ENCODE data around the gene RANBP17.

Gene RANBP17

GRCh38 chr5:171226864-171227263 is 365.0 kb downstream of the RANBP17 start:
- TF ChIP-seq, protein P1, sequence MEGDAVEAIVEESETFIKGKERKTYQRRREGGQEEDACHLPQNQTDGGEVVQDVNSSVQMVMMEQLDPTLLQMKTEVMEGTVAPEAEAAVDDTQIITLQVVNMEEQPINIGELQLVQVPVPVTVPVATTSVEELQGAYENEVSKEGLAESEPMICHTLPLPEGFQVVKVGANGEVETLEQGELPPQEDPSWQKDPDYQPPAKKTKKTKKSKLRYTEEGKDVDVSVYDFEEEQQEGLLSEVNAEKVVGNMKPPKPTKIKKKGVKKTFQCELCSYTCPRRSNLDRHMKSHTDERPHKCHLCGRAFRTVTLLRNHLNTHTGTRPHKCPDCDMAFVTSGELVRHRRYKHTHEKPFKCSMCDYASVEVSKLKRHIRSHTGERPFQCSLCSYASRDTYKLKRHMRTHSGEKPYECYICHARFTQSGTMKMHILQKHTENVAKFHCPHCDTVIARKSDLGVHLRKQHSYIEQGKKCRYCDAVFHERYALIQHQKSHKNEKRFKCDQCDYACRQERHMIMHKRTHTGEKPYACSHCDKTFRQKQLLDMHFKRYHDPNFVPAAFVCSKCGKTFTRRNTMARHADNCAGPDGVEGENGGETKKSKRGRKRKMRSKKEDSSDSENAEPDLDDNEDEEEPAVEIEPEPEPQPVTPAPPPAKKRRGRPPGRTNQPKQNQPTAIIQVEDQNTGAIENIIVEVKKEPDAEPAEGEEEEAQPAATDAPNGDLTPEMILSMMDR (IDR thresholded peaks at IDR 0.05; ENCODE audit: insufficient read depth, low read depth, low read length, missing control alignments) = no peak
- no peak overlapping the region for H3K4me3 ChIP-seq (ENCODE audit: low read depth, low read length)
- no peak for DNase-seq (ENCODE audit: low read depth)

- H3K4me3 ChIP-seq (ENCODE audit: low read depth, low read length) = no peak overlapping the region
- TF ChIP-seq, protein P1 (IDR thresholded peaks at IDR 0.05; ENCODE audit: insufficient read depth, low read depth, low read length, missing control alignments) = no peak
- no peak for DNase-seq (ENCODE audit: low read depth)
Measured at GRCh38 chr5:171236651-171237050, 374.8 kb downstream of the RANBP17 start.

GRCh38 chr5:171242521-171242920 is 380.7 kb downstream of the RANBP17 start:
- TF ChIP-seq, protein P1 (IDR thresholded peaks at IDR 0.05; ENCODE audit: insufficient read depth, low read depth, low read length, missing control alignments) = no peak
- no peak overlapping the region for H3K4me3 ChIP-seq (ENCODE audit: low read depth, low read length)
- DNase-seq (ENCODE audit: low read depth) = no peak

DNA sequence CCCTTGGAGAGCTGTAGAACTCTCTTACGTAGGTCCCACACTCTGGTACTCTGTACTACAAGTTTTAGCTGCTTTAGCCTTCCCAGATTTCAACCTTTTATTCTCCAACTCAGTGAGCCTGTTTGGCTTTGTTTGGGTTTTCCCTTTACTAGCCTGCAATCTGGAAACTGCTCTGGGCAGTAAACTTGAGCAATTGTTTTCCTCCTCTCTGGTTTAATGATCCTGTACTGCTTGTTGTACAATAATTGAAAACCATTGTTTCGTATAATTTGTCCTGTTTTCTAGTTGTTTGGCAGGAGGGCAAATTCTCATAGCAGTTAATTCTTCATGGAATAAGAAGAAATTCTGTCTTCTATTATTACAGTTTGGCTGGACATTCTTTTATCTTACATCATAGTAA is 384.4 kb downstream of the RANBP17 start:
- H3K4me3 ChIP-seq (ENCODE audit: low read depth, low read length) = no peak overlapping the region
- no peak for DNase-seq (ENCODE audit: low read depth)
- TF ChIP-seq, protein P1 (IDR thresholded peaks at IDR 0.05; ENCODE audit: insufficient read depth, low read depth, low read length, missing control alignments) = no peak

DNA sequence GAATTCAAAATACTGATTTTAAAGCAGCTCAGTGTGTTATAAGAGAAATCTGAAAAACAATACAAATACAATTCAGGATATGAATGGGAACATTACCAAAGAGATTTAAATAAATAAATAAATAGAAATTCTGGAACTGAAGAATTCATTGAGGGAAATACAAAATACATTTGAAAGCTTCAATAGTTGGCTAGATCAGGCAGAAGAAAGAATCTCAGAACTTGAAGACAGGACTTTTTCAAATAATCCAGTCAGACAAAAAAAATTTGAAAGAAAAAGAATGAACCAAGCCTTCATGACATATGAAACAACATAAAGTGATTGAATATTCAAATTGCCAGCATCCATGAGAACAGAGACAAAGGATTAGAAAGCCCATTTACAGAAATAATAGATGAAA is 387.6 kb downstream of the RANBP17 start:
- DNase-seq (ENCODE audit: low read depth) = no peak
- TF ChIP-seq, protein P1 (IDR thresholded peaks at IDR 0.05; ENCODE audit: insufficient read depth, low read depth, low read length, missing control alignments) = no peak

GRCh38 chr5:171250738-171251137 is 388.9 kb downstream of the RANBP17 start:
- no peak overlapping the region for H3K4me3 ChIP-seq (ENCODE audit: low read depth, low read length)
- DNase-seq (ENCODE audit: low read depth) = no peak
- TF ChIP-seq, protein P1 (IDR thresholded peaks at IDR 0.05; ENCODE audit: insufficient read depth, low read depth, low read length, missing control alignments) = no peak

More for the DNA sequence above, 387.6 kb downstream of the RANBP17 start:
- H3K4me3 ChIP-seq (ENCODE audit: low read depth, low read length) = no peak overlapping the region

DNA sequence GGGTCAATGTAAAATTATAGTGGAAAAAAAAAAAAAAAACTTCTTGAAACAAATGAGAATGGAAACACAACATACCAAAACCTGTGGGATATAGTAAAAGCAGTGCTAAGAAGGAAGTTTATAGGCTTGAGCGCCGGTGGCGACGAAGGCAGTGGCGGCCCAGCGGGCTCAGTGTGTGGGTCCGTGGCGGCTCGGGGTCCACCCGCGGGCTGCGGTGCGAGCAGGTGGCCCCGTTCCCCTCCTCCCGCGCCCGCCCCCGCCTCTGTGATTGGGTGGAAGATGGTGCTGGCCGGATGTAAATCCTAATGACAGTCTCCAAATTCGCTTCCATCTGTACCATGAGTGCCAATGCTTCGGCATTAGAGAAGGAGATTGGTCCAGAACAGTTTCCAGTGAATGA is 389.7 kb downstream of the RANBP17 start:
- TF ChIP-seq, protein P1 (IDR thresholded peaks at IDR 0.05; ENCODE audit: insufficient read depth, low read depth, low read length, missing control alignments) = no peak
- no peak overlapping the region for H3K4me3 ChIP-seq (ENCODE audit: low read depth, low read length)
- no peak for DNase-seq (ENCODE audit: low read depth)

Measured in GM12865 (cell line).